Astrocyte (in vitro differentiated cells and primary cell): ENCODE data around the gene CUL2. TPM values are rescaled to one million over a fixed set of nuclear protein-coding genes. Genes with fewer than 3 reads are reported as not detected.
"Not testable (repeated sequence)": the region's sequence is repeated elsewhere in the genome, so short reads cannot be mapped to it uniquely, and the experiment has no call there.

ENCODE experiments used
- DNase-seq: peaks from one replicate; pipeline ENCODE4 v3.0.0-alpha.2; 2010; ENCODE audit warnings: low read depth
- FAIRE-seq: peaks from 2 replicates; lab custom pipeline; 2011; peaks lifted over from hg19 to GRCh38; lab: Jason Lieb, UNC
- H2AFZ ChIP-seq: 2 replicates; pipeline ENCODE4 v1.6.0; 2012; ENCODE audit warnings: low read depth, low read length, inconsistent platforms
- H3K27ac ChIP-seq: 2 replicates; pipeline ENCODE4 v1.5.1; 2011; ENCODE audit warnings: low read depth, low read length, inconsistent platforms
- H3K27me3 ChIP-seq: 2 replicates; pipeline ENCODE4 v1.6.0; 2011; ENCODE audit warnings: low read length, inconsistent platforms; ENCODE audit not compliant: insufficient read depth
- H3K36me3 ChIP-seq: 2 replicates; pipeline ENCODE4 v1.5.1; 2011; ENCODE audit warnings: low read length, inconsistent platforms; ENCODE audit not compliant: insufficient read depth
- H3K4me1 ChIP-seq: 2 replicates; pipeline ENCODE4 v1.5.1; 2011; ENCODE audit warnings: low read length, inconsistent platforms; ENCODE audit not compliant: insufficient read depth
- H3K4me2 ChIP-seq: 2 replicates; pipeline ENCODE4 v1.6.0; 2012; ENCODE audit warnings: low read length, inconsistent platforms
- H3K4me3 ChIP-seq: 2 replicates; pipeline ENCODE4 v1.5.1; 2011; ENCODE audit warnings: low read depth, mild to moderate bottlenecking, low read length, inconsistent platforms; ENCODE audit not compliant: insufficient read depth
- H3K79me2 ChIP-seq: 2 replicates; pipeline ENCODE4 v1.6.0; 2012; ENCODE audit warnings: mild to moderate bottlenecking, low read length, inconsistent platforms; ENCODE audit not compliant: insufficient read depth
- H3K9ac ChIP-seq: 2 replicates; pipeline ENCODE4 v1.6.0; 2012; ENCODE audit warnings: mild to moderate bottlenecking, low read length, inconsistent platforms
- H3K9me3 ChIP-seq: 2 replicates; pipeline ENCODE4 v1.5.1; 2012; ENCODE audit warnings: low read depth, mild to moderate bottlenecking, low read length, inconsistent platforms; ENCODE audit not compliant: insufficient read depth
- H4K20me1 ChIP-seq: 2 replicates; pipeline ENCODE4 v1.6.0; 2012; ENCODE audit warnings: low read length, inconsistent platforms; ENCODE audit not compliant: insufficient read depth
- H3K27ac Mint-ChIP-seq: one replicate; pipeline ENCODE4 v1.8.0; 2021; ENCODE audit warnings: mild to moderate bottlenecking, mixed read lengths; ENCODE audit not compliant: unreplicated experiment
- H3K27me3 Mint-ChIP-seq: one replicate; pipeline ENCODE4 v1.8.0; 2021; ENCODE audit warnings: low read depth, mixed read lengths; ENCODE audit not compliant: unreplicated experiment
- H3K36me3 Mint-ChIP-seq: one replicate; pipeline ENCODE4 v1.8.0; 2021; ENCODE audit warnings: low read depth, mixed read lengths; ENCODE audit not compliant: unreplicated experiment
- H3K4me1 Mint-ChIP-seq: one replicate; pipeline ENCODE4 v1.8.0; 2021; ENCODE audit warnings: low read depth, mixed read lengths; ENCODE audit not compliant: unreplicated experiment
- H3K4me3 Mint-ChIP-seq: one replicate; pipeline ENCODE4 v1.8.0; 2021; ENCODE audit warnings: mild to moderate bottlenecking, moderate library complexity, mixed read lengths; ENCODE audit not compliant: unreplicated experiment
- H3K9me3 Mint-ChIP-seq: one replicate; pipeline ENCODE4 v1.8.0; 2021; ENCODE audit warnings: mild to moderate bottlenecking, mixed read lengths; ENCODE audit not compliant: unreplicated experiment
- CTCF ChIP-seq: IDR thresholded peaks from 2 replicates; pipeline ENCODE4 v1.5.1; 2011; ENCODE audit warnings: low read depth, mild to moderate bottlenecking, inconsistent platforms, low read length, moderate library complexity; ENCODE audit not compliant: insufficient read depth
- EZH2 ChIP-seq: IDR thresholded peaks from 2 replicates; pipeline ENCODE4 v1.6.1; 2012; ENCODE audit warnings: mild to moderate bottlenecking, low read length, inconsistent platforms; ENCODE audit not compliant: insufficient read depth
- total RNA-seq: library from RNA; stranded (reverse); gene quantifications from 2 replicates; pipeline ENCODE4 v1.2.1, GENCODE V29; 2021

The CUL2 gene
- total RNA-seq, 1 donor from 2014 or later = 48.0 TPM

- Mint-ChIP-seq H3K36me3 (peaks cover 11% of the 10 kb centered on the region), H3K9me3 (peaks cover 2% of the 10 kb centered on the region), H3K27me3 (no peaks in the 10 kb centered on the region), H3K4me1 (peaks cover 9% of the 10 kb centered on the region), H3K27ac (no peak overlapping the region), H3K4me3 (no peak overlapping the region)
- Histone ChIP-seq H3K27me3 (no peaks in the 10 kb centered on the region), H3K9me3 (no peaks in the 10 kb centered on the region), H4K20me1 (peaks cover 73% of the 10 kb centered on the region), H2AFZ (no peak overlapping the region), H3K27ac (no peak overlapping the region), H3K4me2 (no peak overlapping the region), H3K79me2 (peaks cover 98% of the 10 kb centered on the region), H3K4me1 (peaks cover 8% of the 10 kb centered on the region), H3K36me3 (no peaks in the 10 kb centered on the region), H3K9ac (no peak overlapping the region), H3K4me3 (no peak overlapping the region)
- FAIRE-seq (no peak), DNase-seq (no peak)
- TF ChIP-seq EZH2 = no peak
- TF ChIP-seq CTCF = no peak
These were observed 6.9 kb downstream of the CUL2 start for GRCh38 chr10:35083242-35083641.

- H3K27ac ChIP-seq, H3K9me3 ChIP-seq, H3K27ac Mint-ChIP-seq, H3K27me3 Mint-ChIP-seq, H3K27me3 ChIP-seq, FAIRE-seq, DNase-seq, H3K4me3 Mint-ChIP-seq, H2AFZ ChIP-seq, H3K4me2 ChIP-seq, H3K4me1 Mint-ChIP-seq, H3K9me3 Mint-ChIP-seq, H3K4me3 ChIP-seq, H3K4me1 ChIP-seq, H3K9ac ChIP-seq, H3K36me3 ChIP-seq: not testable (repeated sequence)
- H3K79me2 ChIP-seq = peaks cover 88% of the 10 kb centered on the region
- H3K36me3 Mint-ChIP-seq = peaks cover 12% of the 10 kb centered on the region
- peaks cover 49% of the 10 kb centered on the region for H4K20me1 ChIP-seq
These were observed 9.9 kb downstream of the CUL2 start for GRCh38 chr10:35080261-35080660.

GRCh38 chr10:35079763-35080162, 10.4 kb downstream of the CUL2 start:
- Histone ChIP-seq H3K9me3 (no peaks in the 10 kb centered on the region), H3K9ac (no peak overlapping the region), H4K20me1 (peaks cover 53% of the 10 kb centered on the region), H3K27me3 (no peaks in the 10 kb centered on the region), H3K79me2 (peaks cover 89% of the 10 kb centered on the region), H2AFZ (no peak overlapping the region), H3K4me3 (no peak overlapping the region), H3K4me1 (peaks cover 10% of the 10 kb centered on the region), H3K36me3 (no peaks in the 10 kb centered on the region), H3K27ac (no peak overlapping the region), H3K4me2 (peak overlapping the region; percentile 34)
- DNase-seq = peak; percentile 73
- Mint-ChIP-seq H3K9me3 (peaks cover 2% of the 10 kb centered on the region), H3K4me3 (no peak overlapping the region), H3K27me3 (no peaks in the 10 kb centered on the region), H3K27ac (peak overlapping the region; percentile 94), H3K36me3 (peaks cover 12% of the 10 kb centered on the region), H3K4me1 (peaks cover 9% of the 10 kb centered on the region)
- TF ChIP-seq CTCF (no peak), EZH2 (no peak)
- peak; percentile 39 for FAIRE-seq
